HepG2 (cell line): ENCODE results near the gene GUCY1A2. TPM values are rescaled to one million over a fixed set of nuclear protein-coding genes. Genes with fewer than 3 reads are reported as not detected.

Source experiments
- ATAC-seq: fragments of 200-7000 bp; cut with Tn5 transposase; 3 replicates; pipeline ENCODE4 v1.9.1; 2020; ENCODE audit warnings: mild to moderate bottlenecking, moderate library complexity
- BruUV-seq: library from RNA; stranded (reverse); fragments of 400-500 nt; replicated peaks from 2 replicates; lab custom pipeline; 2021; lab: Mats Ljungman, UMichigan
- CTCF ChIA-PET: fragments of 300-600 bp; formaldehyde crosslinking; extraction: SDS; loops from one replicate; lab custom pipeline; 2021; ENCODE audit warnings: low total read pairs, inconsistent platforms, low intra/inter-chr PET ratio; lab: Yijun Ruan, JAX
- POLR2A ChIA-PET: fragments of 350-600 bp; sonication (Branson Sonifier 250); formaldehyde crosslinking; loops from one replicate; lab custom pipeline; 2020; ENCODE audit warnings: antibody characterized with exemption, inconsistent platforms; lab: Yijun Ruan, JAX
- DNase-seq: peaks from one replicate; pipeline ENCODE4 v3.0.0-alpha.2; 2015; ENCODE audit warnings: low spot score
- FAIRE-seq: peaks from 3 replicates; lab custom pipeline; 2011; peaks lifted over from hg19 to GRCh38; lab: Jason Lieb, UNC
- H2AFZ ChIP-seq: one replicate; pipeline ENCODE4 v1.6.1; 2011; ENCODE audit warnings: low read length, inconsistent platforms
- H3K27ac ChIP-seq: fragments of 300-600 bp; 3 replicates; pipeline ENCODE4 v1.8.0; 2011; ENCODE audit warnings: mixed run types, mild to moderate bottlenecking, mixed read lengths, low read length, inconsistent platforms; ENCODE audit not compliant: insufficient read depth; ENCODE audit errors: extremely low read length
- H3K27me3 ChIP-seq, 2 experiments: fragments of 200-600 bp in 1 of 2; 2 replicates in 1 of 2; 3 replicates in 1 of 2; pipeline versions ENCODE4 v1.6.0 to v1.8.0; 2011; ENCODE audit warnings: low read length in 2 of 2, mild to moderate bottlenecking in 2 of 2, moderate library complexity in 2 of 2, inconsistent platforms in 1 of 2; ENCODE audit not compliant: insufficient read depth in 2 of 2, control insufficient read depth in 1 of 2
- H3K36me3 ChIP-seq, 2 experiments: fragments of 200-600 bp in 1 of 2; replicated peaks in 1 of 2; 2 replicates in 1 of 2; 3 replicates in 1 of 2; pipeline versions ENCODE4 v1.5.1 to v1.8.0; 2011; ENCODE audit warnings: low read length in 2 of 2, inconsistent platforms in 1 of 2; ENCODE audit not compliant: insufficient read depth in 2 of 2, control insufficient read depth in 1 of 2
- H3K4me1 ChIP-seq: 2 replicates; pipeline ENCODE4 v1.5.1; 2012; ENCODE audit warnings: low read length, inconsistent platforms; ENCODE audit not compliant: insufficient read depth
- H3K4me2 ChIP-seq: 2 replicates; pipeline ENCODE4 v1.6.0; 2011; ENCODE audit warnings: low read depth, low read length, inconsistent platforms
- H3K4me3 ChIP-seq, 3 experiments: fragments of 200-600 bp in 1 of 3; sonication (generic), shearing (Covaris generic) in 1 of 3; replicated peaks in 1 of 3; 2 replicates each; pipeline ENCODE4 v1.5.1; 2011 to 2016; ENCODE audit warnings: low read length in 3 of 3, inconsistent platforms in 2 of 3, low read depth in 2 of 3, mild to moderate bottlenecking in 2 of 3, control low read depth in 1 of 3, mixed read lengths in 1 of 3; ENCODE audit not compliant: insufficient read depth in 1 of 3
- H3K79me2 ChIP-seq: one replicate; pipeline ENCODE4 v1.6.1; 2011; ENCODE audit warnings: low read length, inconsistent platforms; ENCODE audit not compliant: insufficient read depth
- H3K9ac ChIP-seq: 2 replicates; pipeline ENCODE4 v1.6.0; 2011; ENCODE audit warnings: mild to moderate bottlenecking, low read depth, low read length, inconsistent platforms; ENCODE audit not compliant: insufficient read depth
- H3K9me3 ChIP-seq: 2 replicates; pipeline ENCODE4 v1.5.1; 2012; ENCODE audit warnings: mild to moderate bottlenecking, low read length
- H4K20me1 ChIP-seq: 2 replicates; pipeline ENCODE4 v1.6.0; 2011; ENCODE audit warnings: inconsistent platforms, mild to moderate bottlenecking, low read length, moderate library complexity; ENCODE audit not compliant: insufficient read depth
- CTCF ChIP-seq: sonication (generic); formaldehyde crosslinking; IDR thresholded peaks from 2 replicates; pipeline ENCODE4 v1.5.0; 2020; ENCODE audit warnings: mild to moderate bottlenecking, missing genetic modification reagents, moderate library complexity
- MEIS2 ChIP-seq: sonication (generic); formaldehyde crosslinking; IDR thresholded peaks from 2 replicates; pipeline ENCODE4 v1.9.0; 2021; ENCODE audit warnings: mild to moderate bottlenecking, missing genetic modification reagents
- ZNF407 ChIP-seq: sonication (generic); formaldehyde crosslinking; IDR thresholded peaks from one replicate; pipeline ENCODE4 v1.5.1; 2020; ENCODE audit warnings: mild to moderate bottlenecking, missing genetic modification reagents; ENCODE audit errors: not compliant biosample characterization
- ZNF510 ChIP-seq: sonication (generic); formaldehyde crosslinking; IDR thresholded peaks from 2 replicates; pipeline ENCODE4 v1.4.0; 2020; ENCODE audit warnings: low read depth, mild to moderate bottlenecking, missing genetic modification reagents
- WGBS: methylation state at CpG from one replicate; pipeline ENCODE4 v1.1.6; 2017; ENCODE audit warnings: low lambda C conversion rate; 5-methylcytosine and 5-hydroxymethylcytosine counted together
- in situ Hi-C: cut with HindIII; loops from 2 replicates; pipeline ENCODE4 v1.10.0; 2017; ENCODE audit warnings: low pct_unique_long_range_greater_than_20kb; ENCODE audit not compliant: extremely low pct_ligation_motif_present
- intact Hi-C: fragments of 100-400 bp; cut with micrococcal nuclease; formaldehyde crosslinking; loops from one replicate; pipeline ENCODE4 v1.10.0; 2022; ENCODE audit not compliant: unreplicated experiment
- polyA plus RNA-seq, 8 experiments: library from polyadenylated mRNA; depleted of rRNA in 3 of 8; stranded (reverse) in 7 of 8; unstranded in 1 of 8; fragments of >200 nt; fragmentation: Illumina TruSeq in 4 of 8; extraction: Trizol in 4 of 8; gene quantifications; 2 replicates each; pipeline versions ENCODE4 v1.2.1 to v1.2.3, GENCODE V29; 2011 to 2016; ENCODE audit warnings: low read depth in 4 of 8, missing spikeins in 1 of 8, mixed read lengths in 1 of 8; ENCODE audit not compliant: insufficient read depth in 1 of 8
- total RNA-seq, 5 experiments: library from RNA; depleted of rRNA; stranded (reverse); fragments of >200 nt; fragmentation: Illumina TruSeq; extraction: Trizol; gene quantifications; 2 replicates each; pipeline ENCODE4 v1.2.3, GENCODE V29; 2016; ENCODE audit warnings: low read depth in 1 of 5

GUCY1A2 gene
- total and polyA plus RNA-seq, 2 of the 13 experiments (the other 11 are each of a cell fraction or from before 2014, with no cell fraction given): 0.01 to 0.07 TPM

DNA sequence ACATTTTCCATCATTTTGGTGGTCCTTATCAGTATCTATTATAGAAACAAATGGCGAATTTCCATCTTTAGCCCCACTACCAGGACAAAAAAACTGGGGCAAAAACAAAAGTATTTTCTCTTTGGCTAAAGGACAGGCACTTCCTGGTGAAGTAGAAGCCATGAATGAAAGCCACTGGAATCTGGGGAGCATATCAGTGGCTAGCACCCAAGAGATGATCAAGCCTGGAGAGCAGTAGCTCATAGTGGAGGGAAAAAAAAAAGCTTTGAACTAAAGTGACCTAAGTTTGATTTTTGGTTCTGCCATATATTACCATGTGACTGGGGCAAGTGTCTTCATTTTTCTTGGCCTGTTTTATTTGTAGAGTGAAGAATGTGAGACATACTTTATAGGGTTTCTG, 272.3 kb downstream of the GUCY1A2 start:
- ATAC-seq: no peak
- intact Hi-C loops: no loop called here
- Histone ChIP-seq H3K27me3 (no peaks in the 10 kb centered on the region; a peak in 1 of 5 replicates), H4K20me1 (no peaks in the 10 kb centered on the region), H3K4me1 (no peaks in the 10 kb centered on the region), H3K4me3 (no peak overlapping the region), H3K9me3 (no peaks in the 10 kb centered on the region), H3K9ac (no peak overlapping the region), H3K4me2 (no peak overlapping the region), H3K27ac (no peak overlapping the region), H2AFZ (no peak overlapping the region), H3K36me3 (no peaks in the 10 kb centered on the region), H3K79me2 (no peaks in the 10 kb centered on the region)
- ChIA-PET CTCF (no interaction called here), POLR2A (no interaction called here)
- no peak for FAIRE-seq
- TF ChIP-seq CTCF (CRISPR knock-in tag) (no peak), ZNF510 (CRISPR knock-in tag) (no peak), ZNF407 (no peak), MEIS2 (CRISPR knock-in tag) (no peak)
- no peak for DNase-seq
- 0% methylated on average over 1 of the region's 1 CpG for WGBS
- no TSS peak for BruUV-seq
- in situ Hi-C loops: no loop called here
